ENCODE data around the gene ABLIM2. TPM values are rescaled to one million over a fixed set of nuclear protein-coding genes. Genes with fewer than 3 reads are reported as not detected.

ABLIM2 gene
- total RNA-seq, 2 donors from 2014 or later = 6.0 to 20.8 TPM

- DNase-seq = peak in 1 of 4 donors; percentile 27
- peak in 1 of 7 experiments; percentile 11 for TF ChIP-seq CTCF (IDR thresholded peaks at IDR 0.05)
- no peak for TF ChIP-seq POLR2A (IDR thresholded peaks at IDR 0.05)
- ATAC-seq = peak; percentile 10
- intact Hi-C loops (cut with DNase I) = no loop called here
- peaks cover 28% of the 10 kb centered on the region for H3K4me1 ChIP-seq
- 2% methylated on average over 58 of the region's 70 CpGs; no CpG with 5 or more reads in 1 of the 2 donors for WGBS, 2 donors
- peak overlapping the region in 2 of 4 donors; percentile 44 to 49 for H3K27ac ChIP-seq
- no peaks in the 10 kb centered on the region for H3K9me3 ChIP-seq
- H3K27me3 ChIP-seq = no peaks in the 10 kb centered on the region
- no peaks in the 10 kb centered on the region for H3K36me3 ChIP-seq (replicated peaks in 1 of 2; ENCODE audit: insufficient read depth in 1 of 2, low read depth in 2 of 2)
- H3K4me3 ChIP-seq = peak overlapping the region; percentile 57 to 84
Observed at GRCh38 chr4:8157944-8158709, 486 bp downstream of the ABLIM2 start.

DNA sequence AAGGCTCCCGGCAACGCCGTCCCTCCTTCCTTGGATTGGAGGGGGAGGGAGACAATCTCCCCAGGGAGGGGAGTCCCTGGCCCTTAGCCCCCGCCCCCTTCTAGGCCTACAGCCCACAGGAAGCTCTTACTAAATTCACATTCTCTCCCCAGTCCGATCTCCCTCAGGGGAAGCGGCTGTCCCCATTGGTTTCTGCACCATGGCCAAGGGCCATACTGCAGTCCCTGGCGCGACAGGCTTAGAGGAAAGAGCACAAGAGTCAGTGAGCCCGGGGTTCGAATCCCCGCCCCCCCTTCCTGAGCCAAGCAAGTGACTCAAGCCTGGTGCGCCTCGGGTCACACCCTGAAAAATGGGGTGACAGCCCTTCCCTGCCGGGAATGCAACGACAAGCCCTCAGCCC is 1.1 kb downstream of the ABLIM2 start:
- Histone ChIP-seq H3K27ac (no peak overlapping the region), H3K9me3 (no peaks in the 10 kb centered on the region), H3K4me1 (peaks cover 28% of the 10 kb centered on the region), H3K36me3 (replicated peaks in 1 of 2; ENCODE audit: insufficient read depth in 1 of 2, low read depth in 2 of 2) (no peaks in the 10 kb centered on the region), H3K4me3 (peak overlapping the region in 1 of 2 donors; percentile 57), H3K27me3 (no peaks in the 10 kb centered on the region)
- intact Hi-C loops (cut with DNase I) = no loop called here
- DNase-seq (peak in 3 of 4 donors; percentile 27 to 33 (median 29)), ATAC-seq (no peak)
- WGBS, 2 donors = 31 to 47% methylated on average over 8 to 15 of the region's 15 CpGs
- TF ChIP-seq POLR2A (IDR thresholded peaks at IDR 0.05) (no peak), CTCF (IDR thresholded peaks at IDR 0.05) (no peak)

DNA sequence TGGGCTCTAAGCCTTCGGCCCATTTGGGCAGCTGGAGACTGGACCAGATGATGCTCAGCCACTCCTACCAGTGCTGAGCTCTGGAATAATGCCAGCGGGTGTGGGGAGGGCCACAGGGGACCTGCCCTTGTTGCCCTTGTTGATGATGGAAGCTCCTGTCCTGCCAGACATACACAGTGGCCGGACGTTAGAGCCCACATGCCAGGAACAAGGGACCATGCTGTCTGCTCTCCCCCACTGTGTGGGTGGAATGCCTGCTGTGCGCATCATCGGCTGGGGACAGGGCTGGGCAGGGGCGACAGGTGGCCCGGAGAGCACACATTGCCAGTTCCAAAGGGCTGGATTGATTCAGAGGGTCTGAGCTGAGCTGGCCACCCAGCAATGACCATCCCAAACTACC is 2.0 kb downstream of the ABLIM2 start:
- no peak overlapping the region for H3K4me3 ChIP-seq
- H3K27me3 ChIP-seq = no peaks in the 10 kb centered on the region
- TF ChIP-seq CTCF (IDR thresholded peaks at IDR 0.05) (no peak), POLR2A (IDR thresholded peaks at IDR 0.05) (no peak)
- H3K9me3 ChIP-seq = no peaks in the 10 kb centered on the region
- peaks cover 28% of the 10 kb centered on the region for H3K4me1 ChIP-seq
- H3K27ac ChIP-seq = no peak overlapping the region
- WGBS, 2 donors = 82 to 83% methylated on average over 2 to 8 of the region's 8 CpGs
- H3K36me3 ChIP-seq (replicated peaks in 1 of 2; ENCODE audit: insufficient read depth in 1 of 2, low read depth in 2 of 2) = no peaks in the 10 kb centered on the region
- no peak for DNase-seq
- intact Hi-C loops (cut with DNase I) = no loop called here
- no peak for ATAC-seq

GRCh38 chr4:8155660-8156421 is 2.8 kb downstream of the ABLIM2 start:
- 91 to 93% methylated on average over 14 of the region's 14 CpGs for WGBS, 2 donors

More at GRCh38 chr4:8155660-8156421, 2.8 kb downstream of the ABLIM2 start:
- Histone ChIP-seq H3K36me3 (replicated peaks in 1 of 2; ENCODE audit: insufficient read depth in 1 of 2, low read depth in 2 of 2) (no peaks in the 10 kb centered on the region), H3K27ac (no peak overlapping the region), H3K4me3 (no peak overlapping the region), H3K27me3 (no peaks in the 10 kb centered on the region), H3K9me3 (no peaks in the 10 kb centered on the region), H3K4me1 (peaks cover 28% of the 10 kb centered on the region)
- DNase-seq (no peak), ATAC-seq (no peak)
- intact Hi-C loops (cut with DNase I) = no loop called here
- no peak for TF ChIP-seq CTCF (IDR thresholded peaks at IDR 0.05)
- TF ChIP-seq POLR2A (IDR thresholded peaks at IDR 0.05) = no peak

All from body of pancreas (tissue), 4 donors.